Nucleus accumbens (tissue), 56 donors: ENCODE measurements around the gene USP10.
"Not testable (repeated sequence)": the region's sequence is repeated elsewhere in the genome, so short reads cannot be mapped to it uniquely, and the experiment has no call there.

Experiments used
- DNase-seq, 56 donors: peaks; one replicate each; lab custom pipeline; 2025; lab: John Stamatoyannopoulos, UW

USP10 gene

GRCh38 chr16:84673203-84673535, 26.6 kb upstream of the USP10 start:
- DNase-seq = no peak

GRCh38 chr16:84673561-84673960, 26.2 kb upstream of the USP10 start:
- no peak for DNase-seq

- no peak for DNase-seq
Observed at GRCh38 chr16:84675423-84675822, 24.4 kb upstream of the USP10 start.

- no peak for DNase-seq
Observed at GRCh38 chr16:84675884-84676283, 23.9 kb upstream of the USP10 start.

DNA sequence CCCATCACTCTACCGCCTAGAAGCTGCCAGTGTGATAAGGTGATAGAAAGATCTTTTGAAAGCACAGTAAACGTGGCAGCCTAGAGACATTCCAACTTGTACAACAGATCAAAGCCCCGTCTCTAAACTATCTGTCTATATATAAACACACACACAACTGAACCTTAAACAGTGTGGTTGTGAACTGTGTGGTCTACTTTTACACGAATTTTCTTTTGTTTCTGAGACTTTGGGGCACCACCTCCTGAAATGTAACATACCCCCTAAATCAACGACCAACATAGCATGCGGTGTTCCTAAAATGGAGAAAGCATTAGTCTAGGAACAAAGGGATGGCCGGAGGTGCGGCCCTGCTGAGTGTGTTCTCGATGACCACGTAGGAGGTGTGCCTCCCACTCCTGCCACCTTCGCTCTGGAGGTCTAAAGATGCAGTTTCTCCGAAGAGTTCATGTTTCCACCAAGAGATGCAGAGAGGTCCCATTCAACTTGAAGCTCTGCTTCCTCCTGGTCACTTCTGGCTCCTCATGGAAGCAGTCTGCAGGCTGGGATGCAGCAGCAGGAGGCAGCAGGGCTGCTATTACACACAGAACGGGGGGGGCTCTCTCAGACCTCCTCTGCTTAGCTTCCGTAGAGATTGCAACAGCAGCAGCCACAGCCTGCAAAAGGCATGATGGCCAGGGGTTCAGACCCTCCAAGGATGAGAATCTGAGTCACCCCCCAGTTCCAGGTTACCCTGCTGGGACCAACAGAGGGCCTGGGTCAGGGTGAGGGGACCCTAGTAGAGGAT, 22.6 kb upstream of the USP10 start:
- DNase-seq = no peak

DNA sequence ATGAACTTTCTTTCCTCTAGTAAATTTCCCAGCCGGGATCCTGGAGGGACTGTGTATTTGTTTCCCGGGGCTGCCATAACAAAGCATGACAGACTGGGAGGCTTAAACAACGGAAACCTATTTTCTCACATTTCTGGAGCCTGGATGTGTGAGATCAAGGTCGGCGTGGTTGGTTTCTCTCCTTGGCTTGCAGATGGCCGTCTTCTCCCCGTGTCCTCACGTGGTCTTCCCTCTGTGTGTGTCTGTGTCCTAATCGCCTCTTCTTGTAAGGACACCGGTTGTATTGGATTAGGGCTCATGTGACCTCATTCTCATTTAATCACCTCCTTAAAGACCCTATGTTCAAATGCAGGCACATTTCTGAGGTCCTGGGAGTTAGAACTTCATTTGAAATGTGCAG, 22.0 kb upstream of the USP10 start:
- DNase-seq = no peak

- no peak for DNase-seq
Observed at GRCh38 chr16:84678541-84678940, 21.3 kb upstream of the USP10 start.

GRCh38 chr16:84680165-84680842, 19.5 kb upstream of the USP10 start:
- no peak for DNase-seq

GRCh38 chr16:84680843-84681629, 18.8 kb upstream of the USP10 start:
- no peak for DNase-seq

- no peak for DNase-seq
Observed at GRCh38 chr16:84683691-84684591, 15.9 kb upstream of the USP10 start.

- no peak for DNase-seq
Observed at GRCh38 chr16:84684592-84684965, 15.2 kb upstream of the USP10 start.

DNA sequence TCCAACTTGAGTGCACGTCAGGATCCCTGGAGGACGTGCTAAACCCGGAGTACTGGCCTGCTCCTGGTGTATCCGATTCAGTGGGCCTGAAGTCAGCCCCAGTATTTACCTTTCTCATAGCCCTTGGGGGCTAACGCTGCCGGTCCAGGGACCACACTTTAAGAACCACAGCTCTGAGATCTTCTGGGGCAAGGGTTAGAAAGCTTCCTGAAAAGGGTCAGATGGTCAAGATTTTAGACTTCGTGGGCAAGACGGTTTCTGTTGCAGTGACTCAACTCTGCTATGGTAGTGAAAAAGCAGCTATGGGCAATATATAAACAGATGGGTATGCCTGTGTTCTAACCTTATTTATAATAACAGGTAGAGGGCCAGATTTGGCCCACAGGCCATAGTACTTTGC, 14.6 kb upstream of the USP10 start:
- DNase-seq = no peak

- no peak for DNase-seq
Observed at GRCh38 chr16:84686707-84687298, 13.0 kb upstream of the USP10 start.

GRCh38 chr16:84687715-84688114, 12.1 kb upstream of the USP10 start:
- no peak for DNase-seq

DNA sequence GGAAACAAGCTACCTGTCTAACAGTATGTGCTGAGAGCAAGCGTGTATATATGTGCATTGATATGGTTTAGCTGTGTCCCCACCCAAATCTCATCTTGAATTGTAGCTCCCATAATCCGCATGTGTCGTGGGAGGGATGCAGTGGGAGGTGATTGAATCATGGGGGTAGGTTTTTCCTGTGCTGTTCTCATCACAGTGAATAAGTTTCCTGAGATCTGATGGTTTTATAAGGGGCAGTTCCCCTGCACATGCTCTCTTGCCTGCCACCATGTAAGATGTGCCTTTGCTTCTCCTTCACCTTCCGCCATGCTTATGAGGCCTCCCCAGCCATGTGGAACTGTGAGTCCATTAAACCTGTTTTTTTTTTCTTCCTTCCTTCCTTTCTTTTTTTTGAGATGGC, 11.6 kb upstream of the USP10 start:
- not testable (repeated sequence) for DNase-seq

GRCh38 chr16:84689111-84689510, 10.7 kb upstream of the USP10 start:
- no peak for DNase-seq

DNA sequence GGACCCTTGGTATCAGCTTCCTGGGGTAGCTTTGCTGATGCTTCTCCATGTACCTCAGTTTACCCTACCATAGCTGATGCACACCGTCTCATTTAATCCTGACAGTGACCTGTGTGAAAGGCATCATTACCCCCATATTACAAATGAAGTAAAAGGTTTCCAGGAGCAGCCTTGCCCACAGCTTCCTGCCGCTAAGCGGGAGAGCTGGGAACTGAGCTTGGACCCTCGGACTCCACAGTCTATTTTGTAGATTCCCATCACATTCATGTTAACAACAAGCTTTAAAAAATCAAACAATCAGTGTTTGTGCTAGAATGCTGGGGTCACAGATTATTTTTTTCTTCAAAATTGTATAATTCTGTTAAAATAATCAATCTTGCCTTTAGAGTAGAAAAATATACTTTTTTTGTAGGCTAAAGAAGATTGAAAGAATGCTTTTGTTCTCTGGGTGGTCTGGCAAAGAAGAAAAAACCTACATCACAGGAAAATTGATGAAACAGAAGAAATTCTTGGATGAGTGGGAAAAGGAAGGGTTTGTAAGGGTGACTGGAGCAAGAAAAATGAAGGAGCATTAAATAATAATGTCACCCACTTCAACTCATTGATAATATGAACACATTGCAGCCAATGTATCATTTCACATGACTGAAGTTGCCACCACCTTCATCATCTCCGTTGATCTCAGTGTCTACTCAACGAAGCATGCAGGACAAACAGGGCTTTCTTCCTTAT, 9.5 kb upstream of the USP10 start:
- no peak for DNase-seq

GRCh38 chr16:84692451-84693214, 7.2 kb upstream of the USP10 start:
- no peak for DNase-seq

DNA sequence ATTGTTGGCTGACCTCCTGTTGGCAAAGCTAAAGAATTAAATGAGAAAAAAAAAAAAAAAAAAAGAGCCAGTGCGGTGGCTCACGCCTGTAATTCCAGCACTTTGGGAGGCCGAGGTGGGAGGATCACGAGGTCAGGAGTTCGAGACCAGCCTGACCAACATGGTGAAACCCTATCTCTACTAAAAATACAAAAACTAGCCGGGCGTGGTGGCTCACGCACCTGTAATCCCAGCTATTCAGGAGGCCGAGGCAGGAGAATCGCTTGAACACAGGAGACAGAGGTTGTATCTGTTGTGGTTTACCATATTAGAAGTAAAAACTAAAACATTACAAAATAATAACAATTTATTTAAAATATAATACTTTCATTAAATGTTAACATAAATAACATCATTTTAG, 5.9 kb upstream of the USP10 start:
- not testable (repeated sequence) for DNase-seq
